PFSK-1 (cell line): ENCODE results near the gene RASSF3.

Source experiments
- POLR2AphosphoS5 ChIP-seq: IDR thresholded peaks from 2 replicates; pipeline ENCODE4 v1.6.1; 2012; ENCODE audit warnings: low read depth, mild to moderate bottlenecking, control low read depth, low read length, moderate library complexity
- TAF1 ChIP-seq: IDR thresholded peaks from 2 replicates; pipeline ENCODE4 v1.6.1; 2012; ENCODE audit warnings: low read length, control low read depth, borderline replicate concordance; ENCODE audit not compliant: insufficient read depth
- TF ChIP-seq, protein P1 (sequence below), 2 experiments: IDR thresholded peaks; 2 replicates each; pipeline versions ENCODE4 v1.6.1 to v1.8.0; 2011 to 2012; ENCODE audit warnings: low read depth in 2 of 2, low read length in 2 of 2, control low read depth in 1 of 2, inconsistent platforms in 1 of 2, mild to moderate bottlenecking in 1 of 2, moderate library complexity in 1 of 2; ENCODE audit not compliant: insufficient read depth in 1 of 2

DNA sequence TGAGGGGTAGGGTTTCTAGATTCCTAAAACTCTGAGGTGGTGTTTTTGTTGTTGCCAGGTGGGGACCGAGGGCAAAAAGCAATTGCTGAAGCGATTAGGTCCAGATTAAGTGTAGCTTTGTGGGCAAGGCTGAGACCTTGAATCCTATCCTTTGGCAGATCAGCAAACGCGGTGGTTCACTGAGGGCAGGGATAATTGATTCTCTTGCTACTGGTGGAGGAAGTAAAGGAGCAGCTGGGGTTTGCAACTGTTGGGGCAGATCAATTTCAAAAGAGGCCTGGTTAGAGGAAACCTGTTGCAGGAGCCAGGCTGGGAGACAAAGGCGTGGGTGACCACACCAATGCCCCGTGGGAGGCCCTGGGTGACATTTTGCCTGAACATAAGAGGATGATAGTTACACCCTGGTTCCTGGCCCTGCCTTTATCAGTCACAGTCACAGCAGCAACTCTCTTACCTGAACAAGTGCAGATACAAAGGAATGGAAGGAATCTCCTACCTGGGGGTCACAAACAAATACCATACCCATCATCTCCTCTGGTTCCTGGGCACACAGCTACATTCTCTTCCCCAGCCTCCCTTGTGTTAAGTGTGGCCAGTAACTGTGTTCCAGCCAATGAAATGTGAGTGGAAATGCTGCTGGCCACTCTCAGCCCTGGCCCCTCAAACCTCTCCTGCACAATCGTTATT lies 43.3 kb upstream of the RASSF3 start:
- TF ChIP-seq, protein P1, sequence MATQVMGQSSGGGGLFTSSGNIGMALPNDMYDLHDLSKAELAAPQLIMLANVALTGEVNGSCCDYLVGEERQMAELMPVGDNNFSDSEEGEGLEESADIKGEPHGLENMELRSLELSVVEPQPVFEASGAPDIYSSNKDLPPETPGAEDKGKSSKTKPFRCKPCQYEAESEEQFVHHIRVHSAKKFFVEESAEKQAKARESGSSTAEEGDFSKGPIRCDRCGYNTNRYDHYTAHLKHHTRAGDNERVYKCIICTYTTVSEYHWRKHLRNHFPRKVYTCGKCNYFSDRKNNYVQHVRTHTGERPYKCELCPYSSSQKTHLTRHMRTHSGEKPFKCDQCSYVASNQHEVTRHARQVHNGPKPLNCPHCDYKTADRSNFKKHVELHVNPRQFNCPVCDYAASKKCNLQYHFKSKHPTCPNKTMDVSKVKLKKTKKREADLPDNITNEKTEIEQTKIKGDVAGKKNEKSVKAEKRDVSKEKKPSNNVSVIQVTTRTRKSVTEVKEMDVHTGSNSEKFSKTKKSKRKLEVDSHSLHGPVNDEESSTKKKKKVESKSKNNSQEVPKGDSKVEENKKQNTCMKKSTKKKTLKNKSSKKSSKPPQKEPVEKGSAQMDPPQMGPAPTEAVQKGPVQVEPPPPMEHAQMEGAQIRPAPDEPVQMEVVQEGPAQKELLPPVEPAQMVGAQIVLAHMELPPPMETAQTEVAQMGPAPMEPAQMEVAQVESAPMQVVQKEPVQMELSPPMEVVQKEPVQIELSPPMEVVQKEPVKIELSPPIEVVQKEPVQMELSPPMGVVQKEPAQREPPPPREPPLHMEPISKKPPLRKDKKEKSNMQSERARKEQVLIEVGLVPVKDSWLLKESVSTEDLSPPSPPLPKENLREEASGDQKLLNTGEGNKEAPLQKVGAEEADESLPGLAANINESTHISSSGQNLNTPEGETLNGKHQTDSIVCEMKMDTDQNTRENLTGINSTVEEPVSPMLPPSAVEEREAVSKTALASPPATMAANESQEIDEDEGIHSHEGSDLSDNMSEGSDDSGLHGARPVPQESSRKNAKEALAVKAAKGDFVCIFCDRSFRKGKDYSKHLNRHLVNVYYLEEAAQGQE (IDR thresholded peaks at IDR 0.05; ENCODE audit: insufficient read depth in 1 of 2, low read depth in 2 of 2, low read length in 2 of 2) = no peak
- TF ChIP-seq POLR2AphosphoS5 (no peak), TAF1 (no peak)
